Measurements from ENCODE around the gene SYNGR1.

DNA sequence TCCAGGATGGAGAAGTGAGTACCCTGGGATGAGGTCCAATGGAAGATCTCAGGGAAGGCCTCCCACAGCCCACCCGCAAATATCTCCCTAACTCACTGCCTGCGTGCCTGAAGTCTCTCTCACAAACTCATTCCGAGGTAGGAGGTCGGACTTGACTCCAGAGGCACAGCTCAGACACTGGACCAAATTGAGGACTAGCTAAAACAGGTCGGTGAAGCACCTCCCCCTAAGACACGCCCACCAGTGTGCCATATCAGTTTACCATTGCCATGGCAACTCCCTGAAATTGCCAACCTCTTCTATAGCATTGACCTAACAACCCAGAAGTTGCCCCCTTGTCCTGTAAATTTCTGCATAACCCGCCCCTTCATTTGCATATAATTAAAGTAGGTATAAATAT is 47.9 kb upstream of the SYNGR1 start:
- no peak for TF ChIP-seq EZH2 (IDR thresholded peaks at IDR 0.05; ENCODE audit: low read length, unreplicated experiment)
- TF ChIP-seq, protein P1, sequence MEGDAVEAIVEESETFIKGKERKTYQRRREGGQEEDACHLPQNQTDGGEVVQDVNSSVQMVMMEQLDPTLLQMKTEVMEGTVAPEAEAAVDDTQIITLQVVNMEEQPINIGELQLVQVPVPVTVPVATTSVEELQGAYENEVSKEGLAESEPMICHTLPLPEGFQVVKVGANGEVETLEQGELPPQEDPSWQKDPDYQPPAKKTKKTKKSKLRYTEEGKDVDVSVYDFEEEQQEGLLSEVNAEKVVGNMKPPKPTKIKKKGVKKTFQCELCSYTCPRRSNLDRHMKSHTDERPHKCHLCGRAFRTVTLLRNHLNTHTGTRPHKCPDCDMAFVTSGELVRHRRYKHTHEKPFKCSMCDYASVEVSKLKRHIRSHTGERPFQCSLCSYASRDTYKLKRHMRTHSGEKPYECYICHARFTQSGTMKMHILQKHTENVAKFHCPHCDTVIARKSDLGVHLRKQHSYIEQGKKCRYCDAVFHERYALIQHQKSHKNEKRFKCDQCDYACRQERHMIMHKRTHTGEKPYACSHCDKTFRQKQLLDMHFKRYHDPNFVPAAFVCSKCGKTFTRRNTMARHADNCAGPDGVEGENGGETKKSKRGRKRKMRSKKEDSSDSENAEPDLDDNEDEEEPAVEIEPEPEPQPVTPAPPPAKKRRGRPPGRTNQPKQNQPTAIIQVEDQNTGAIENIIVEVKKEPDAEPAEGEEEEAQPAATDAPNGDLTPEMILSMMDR (conservative IDR thresholded peaks at IDR 0.05; ENCODE audit: low read depth, low read length): no peak
- no peak for TF ChIP-seq EZH2phosphoT487 (IDR thresholded peaks at IDR 0.05; ENCODE audit: borderline replicate concordance, low read length)

All from PC-3 (cell line).